Endothelial cell of umbilical vein (primary cell): Measurements from ENCODE around the gene PDE1C. TPM values are rescaled to one million over a fixed set of nuclear protein-coding genes. Genes with fewer than 3 reads are reported as not detected.

ENCODE experiments used
- BruUV-seq: library from RNA; stranded (reverse); fragments of 400-500 nt; replicated peaks from 2 replicates; lab custom pipeline; 2021; lab: Mats Ljungman, UMichigan
- CTCF ChIA-PET: fragments of 300-600, 350-600 bp; sonication (Branson Sonifier 250); formaldehyde crosslinking; loops from one replicate; lab custom pipeline; 2021; ENCODE audit warnings: antibody characterized with exemption, inconsistent platforms; lab: Charles Lee
- POLR2A ChIA-PET: fragments of 300-600, 350-600 bp; sonication (Branson Sonifier 250); formaldehyde crosslinking; loops from one replicate; lab custom pipeline; 2021; ENCODE audit warnings: antibody characterized with exemption, inconsistent platforms; lab: Charles Lee
- DNase-seq: peaks from one replicate; pipeline ENCODE4 v3.0.0-alpha.2; 2011; ENCODE audit warnings: low read depth, low spot score
- FAIRE-seq: peaks from 2 replicates; lab custom pipeline; 2011; peaks lifted over from hg19 to GRCh38; lab: Jason Lieb, UNC
- H2AFZ ChIP-seq: 2 replicates; pipeline ENCODE4 v1.6.0; 2012; ENCODE audit warnings: low read depth, low read length, control low read depth, inconsistent platforms
- H3K27ac ChIP-seq: 2 replicates; pipeline ENCODE4 v1.5.1; 2011; ENCODE audit warnings: low read depth, mild to moderate bottlenecking, control low read depth, low read length, moderate library complexity; ENCODE audit not compliant: insufficient read depth
- H3K27me3 ChIP-seq, 2 experiments: 2 replicates each; pipeline versions ENCODE4 v1.6.0 to v1.6.1; 2011; ENCODE audit warnings: low read length in 2 of 2, mixed read lengths in 1 of 2; ENCODE audit not compliant: control insufficient read depth in 2 of 2, insufficient read depth in 2 of 2
- H3K36me3 ChIP-seq, 2 experiments: 2 replicates in 1 of 2; 3 replicates in 1 of 2; pipeline ENCODE4 v1.5.1; 2011; ENCODE audit warnings: low read length in 2 of 2, mild to moderate bottlenecking in 1 of 2, moderate library complexity in 1 of 2; ENCODE audit not compliant: control insufficient read depth in 2 of 2, insufficient read depth in 2 of 2; ENCODE audit errors: extremely low read depth in 1 of 2
- H3K4me1 ChIP-seq: 3 replicates; pipeline ENCODE4 v1.5.1; 2011; ENCODE audit warnings: mild to moderate bottlenecking, low read length; ENCODE audit not compliant: control insufficient read depth, insufficient read depth; ENCODE audit errors: extremely low read depth
- H3K4me2 ChIP-seq: 2 replicates; pipeline ENCODE4 v1.6.1; 2011; ENCODE audit warnings: low read length, control low read depth, mixed read lengths; ENCODE audit not compliant: insufficient read depth
- H3K4me3 ChIP-seq, 3 experiments: fragments of 200-600 bp in 1 of 3; sonication (generic), shearing (Covaris generic) in 1 of 3; replicated peaks in 1 of 3; 2 replicates each; pipeline ENCODE4 v1.5.1; 2011 to 2016; ENCODE audit warnings: control low read depth in 3 of 3, low read length in 3 of 3, mild to moderate bottlenecking in 2 of 3, inconsistent platforms in 1 of 3, low read depth in 1 of 3, moderate library complexity in 1 of 3; ENCODE audit not compliant: insufficient read depth in 1 of 3
- H3K79me2 ChIP-seq: 2 replicates; pipeline ENCODE4 v1.6.0; 2012; ENCODE audit warnings: low read length, inconsistent platforms; ENCODE audit not compliant: control insufficient read depth, insufficient read depth
- H3K9ac ChIP-seq: replicated peaks from 2 replicates; pipeline ENCODE3; 2011; ENCODE audit warnings: low read length, control low read depth; ENCODE audit not compliant: insufficient read depth; ENCODE audit errors: extremely low read depth
- H3K9me1 ChIP-seq: replicated peaks from 3 replicates; pipeline ENCODE4 v1.6.0; 2011; ENCODE audit warnings: mild to moderate bottlenecking, low read length; ENCODE audit not compliant: control insufficient read depth, insufficient read depth; ENCODE audit errors: extremely low read depth
- H3K9me3 ChIP-seq: replicated peaks from 2 replicates; pipeline ENCODE4 v1.5.1; 2012; ENCODE audit warnings: low read length, inconsistent platforms; ENCODE audit not compliant: control insufficient read depth, insufficient read depth
- H4K20me1 ChIP-seq: replicated peaks from 2 replicates; pipeline ENCODE3; 2011; ENCODE audit warnings: mild to moderate bottlenecking, low read length; ENCODE audit not compliant: control insufficient read depth, insufficient read depth; ENCODE audit errors: extremely low read depth
- FOS ChIP-seq: IDR thresholded peaks from 2 replicates; pipeline ENCODE4 v1.6.1; 2011; ENCODE audit warnings: mild to moderate bottlenecking, low read length, moderate library complexity, borderline replicate concordance; ENCODE audit not compliant: insufficient read depth
- GATA2 ChIP-seq: IDR thresholded peaks from 2 replicates; pipeline ENCODE4 v1.7.0; 2011; ENCODE audit warnings: low read depth, mild to moderate bottlenecking, moderate library complexity, mixed read lengths, low read length; ENCODE audit not compliant: insufficient read length, insufficient read depth
- JUN ChIP-seq: IDR thresholded peaks from 2 replicates; pipeline ENCODE4 v1.6.1; 2011; ENCODE audit warnings: borderline replicate concordance, low read depth; ENCODE audit not compliant: insufficient read length, insufficient read depth
- MYC ChIP-seq: IDR thresholded peaks from one replicate; pipeline ENCODE4 v1.6.1; 2011; ENCODE audit warnings: mild to moderate bottlenecking, low read depth, low read length
- POLR2AphosphoS5 ChIP-seq: IDR thresholded peaks from 2 replicates; pipeline ENCODE4 v1.6.1; 2012; ENCODE audit warnings: low read depth, mild to moderate bottlenecking, control low read depth, low read length, moderate library complexity; ENCODE audit not compliant: insufficient read depth
- dilution Hi-C: fragments of 300-500 bp; cut with MboI; formaldehyde crosslinking; loops from one replicate; pipeline ENCODE4 v1.15.0; 2019; ENCODE audit warnings: low sequenced_read_pairs; ENCODE audit not compliant: extremely low pct_ligation_motif_present
- intact Hi-C: fragments of 100-400 bp; cut with micrococcal nuclease; formaldehyde crosslinking; loops from one replicate; pipeline ENCODE4 v1.10.0; 2022
- polyA plus RNA-seq, 4 experiments: library from polyadenylated mRNA; depleted of rRNA in 3 of 4; stranded (reverse) in 3 of 4; unstranded in 1 of 4; fragments of >200 nt; gene quantifications; 2 replicates each; pipeline versions ENCODE4 v1.2.1 to v1.2.3, GENCODE V29; 2011 to 2012; ENCODE audit warnings: missing spikeins in 1 of 4
- total RNA-seq: library from RNA; stranded (reverse); gene quantifications from 2 replicates; pipeline ENCODE4 v1.2.3, GENCODE V29; 2021
- TF ChIP-seq, protein P1 (sequence below), 2 donors: IDR thresholded peaks; 1 replicate in 1 of 2; 2 replicates in 1 of 2; pipeline ENCODE4 v1.5.1; 2011; ENCODE audit warnings: low read length in 2 of 2, mild to moderate bottlenecking in 2 of 2, moderate library complexity in 2 of 2, control low read depth in 1 of 2, inconsistent platforms in 1 of 2, low read depth in 1 of 2; ENCODE audit not compliant: insufficient read depth in 1 of 2; ENCODE audit errors: extremely low read depth in 1 of 2
- TF ChIP-seq, protein P2 (sequence below): IDR thresholded peaks from 2 replicates; pipeline ENCODE4 v1.6.1; 2011; ENCODE audit not compliant: insufficient read depth, insufficient read length

PDE1C gene
- total and polyA plus RNA-seq, 2 donors (not counting 3 experiments of a cell fraction or from before 2014, with no cell fraction given) = 0.90 to 3.1 TPM

DNA sequence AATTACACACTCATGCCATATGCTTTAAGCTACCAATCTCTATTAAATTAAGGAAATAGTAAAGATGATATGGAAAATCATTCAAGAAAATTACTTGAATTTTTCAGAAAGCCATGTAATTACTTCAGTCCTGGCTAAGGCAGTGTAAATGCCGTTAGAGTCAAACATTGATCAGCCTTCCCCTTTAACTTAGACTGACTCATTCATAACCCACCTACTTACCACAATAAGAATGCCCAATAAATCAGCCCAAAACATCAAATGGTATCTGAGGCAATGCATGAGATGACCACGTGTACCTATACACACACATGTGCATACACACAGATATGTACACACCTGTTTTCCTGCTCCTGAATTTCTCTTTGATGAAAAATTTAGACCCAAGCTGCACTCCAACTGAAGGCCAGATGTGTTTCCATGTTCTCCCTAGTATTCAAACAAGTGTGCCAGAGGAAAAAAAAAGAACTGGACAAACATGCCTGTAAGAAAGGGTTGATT lies 30.2 kb upstream of the PDE1C start:
- no peaks in the 10 kb centered on the region for H3K9me1 ChIP-seq
- no peaks in the 10 kb centered on the region for H4K20me1 ChIP-seq
- dilution Hi-C loops = no loop called here
- H3K27ac ChIP-seq = no peak overlapping the region
- no peak overlapping the region for H3K4me3 ChIP-seq
- H3K9ac ChIP-seq = no peak overlapping the region
- DNase-seq (no peak), FAIRE-seq (no peak)
- no peaks in the 10 kb centered on the region for H3K4me1 ChIP-seq
- no peaks in the 10 kb centered on the region for H3K9me3 ChIP-seq
- H3K27me3 ChIP-seq = no peaks in the 10 kb centered on the region
- ChIA-PET CTCF (interaction anchor here (0.6 kb wide), 1 partner anchor 961 kb away, joined by 4 read pairs; no protein-coding TSS in a partner anchor), POLR2A (no interaction called here)
- no peak overlapping the region for H2AFZ ChIP-seq
- no peak overlapping the region for H3K4me2 ChIP-seq
- TF ChIP-seq JUN = no peak
- no peak for TF ChIP-seq POLR2AphosphoS5
- TF ChIP-seq FOS = no peak
- no TSS peak for BruUV-seq
- H3K79me2 ChIP-seq = no peaks in the 10 kb centered on the region
- no peaks in the 10 kb centered on the region for H3K36me3 ChIP-seq
- intact Hi-C loops = no loop called here

DNA sequence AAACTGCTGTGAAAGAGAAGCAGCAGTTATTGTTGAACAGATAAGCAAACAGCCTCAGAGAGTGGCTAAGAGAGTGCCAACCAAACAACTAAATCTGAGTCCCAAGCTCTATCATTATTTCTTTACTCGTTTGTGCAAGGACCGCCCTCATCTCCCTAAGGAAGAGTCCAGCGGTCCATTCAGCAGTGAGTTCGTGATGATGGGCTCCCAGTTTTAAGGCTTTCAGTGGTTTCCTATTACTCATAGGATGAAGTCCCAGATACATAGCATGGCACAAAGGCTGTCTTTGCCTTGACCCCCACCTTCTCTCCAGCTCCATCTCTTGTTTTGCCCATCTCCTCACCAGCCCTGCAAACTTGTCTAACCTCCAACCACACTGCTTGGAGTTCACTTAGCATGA lies 24.3 kb upstream of the PDE1C start:
- FAIRE-seq = no peak
- Histone ChIP-seq H2AFZ (no peak overlapping the region), H3K9me1 (no peaks in the 10 kb centered on the region), H3K4me2 (no peak overlapping the region), H3K9me3 (no peaks in the 10 kb centered on the region), H3K27ac (no peak overlapping the region), H3K4me1 (no peaks in the 10 kb centered on the region), H3K4me3 (no peak overlapping the region), H3K9ac (no peak overlapping the region), H3K36me3 (no peaks in the 10 kb centered on the region), H3K79me2 (no peaks in the 10 kb centered on the region), H4K20me1 (no peaks in the 10 kb centered on the region), H3K27me3 (no peaks in the 10 kb centered on the region)
- BruUV-seq = no TSS peak
- ChIA-PET POLR2A (no interaction called here), CTCF (interaction anchor here (0.7 to 1.2 kb wide), 2 partner anchors 21 to 36 kb away, joined by 3 read pairs; no protein-coding TSS in a partner anchor)
- TF ChIP-seq MYC (no peak), GATA2 (no peak), FOS (no peak), JUN (no peak), POLR2AphosphoS5 (no peak)
- TF ChIP-seq, protein P1, sequence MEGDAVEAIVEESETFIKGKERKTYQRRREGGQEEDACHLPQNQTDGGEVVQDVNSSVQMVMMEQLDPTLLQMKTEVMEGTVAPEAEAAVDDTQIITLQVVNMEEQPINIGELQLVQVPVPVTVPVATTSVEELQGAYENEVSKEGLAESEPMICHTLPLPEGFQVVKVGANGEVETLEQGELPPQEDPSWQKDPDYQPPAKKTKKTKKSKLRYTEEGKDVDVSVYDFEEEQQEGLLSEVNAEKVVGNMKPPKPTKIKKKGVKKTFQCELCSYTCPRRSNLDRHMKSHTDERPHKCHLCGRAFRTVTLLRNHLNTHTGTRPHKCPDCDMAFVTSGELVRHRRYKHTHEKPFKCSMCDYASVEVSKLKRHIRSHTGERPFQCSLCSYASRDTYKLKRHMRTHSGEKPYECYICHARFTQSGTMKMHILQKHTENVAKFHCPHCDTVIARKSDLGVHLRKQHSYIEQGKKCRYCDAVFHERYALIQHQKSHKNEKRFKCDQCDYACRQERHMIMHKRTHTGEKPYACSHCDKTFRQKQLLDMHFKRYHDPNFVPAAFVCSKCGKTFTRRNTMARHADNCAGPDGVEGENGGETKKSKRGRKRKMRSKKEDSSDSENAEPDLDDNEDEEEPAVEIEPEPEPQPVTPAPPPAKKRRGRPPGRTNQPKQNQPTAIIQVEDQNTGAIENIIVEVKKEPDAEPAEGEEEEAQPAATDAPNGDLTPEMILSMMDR (IDR thresholded peaks at IDR 0.05; ENCODE audit: extremely low read depth in 1 of 2, insufficient read depth in 1 of 2, low read depth in 1 of 2, low read length in 2 of 2) = no peak
- TF ChIP-seq, protein P2, sequence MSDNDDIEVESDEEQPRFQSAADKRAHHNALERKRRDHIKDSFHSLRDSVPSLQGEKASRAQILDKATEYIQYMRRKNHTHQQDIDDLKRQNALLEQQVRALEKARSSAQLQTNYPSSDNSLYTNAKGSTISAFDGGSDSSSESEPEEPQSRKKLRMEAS = no peak
- intact Hi-C loops = no loop called here
- DNase-seq = no peak
- dilution Hi-C loops = no loop called here
